HEK293T (cell line): ENCODE data around the gene ATP1B3.

Experiments used
- BHLHE40 ChIP-seq: fragments of 450-650 bp; IDR thresholded peaks from 2 replicates; pipeline ENCODE4 v1.6.1; 2016; ENCODE audit warnings: mild to moderate bottlenecking, moderate library complexity, borderline replicate concordance
- CTBP1 ChIP-seq: fragments of 450-650 bp; IDR thresholded peaks from 2 replicates; pipeline ENCODE4 v1.6.1; 2016; ENCODE audit warnings: borderline replicate concordance
- ELF4 ChIP-seq: fragments of 450-650 bp; IDR thresholded peaks from 2 replicates; pipeline ENCODE4 v1.6.1; 2017; ENCODE audit warnings: antibody characterized with exemption
- FOXA1 ChIP-seq: fragments of 450-650 bp; IDR thresholded peaks from 2 replicates; pipeline ENCODE4 v1.6.1; 2016; ENCODE audit warnings: mild to moderate bottlenecking
- NFRKB ChIP-seq: fragments of 450-650 bp; IDR thresholded peaks from 2 replicates; pipeline ENCODE4 v1.6.1; 2016; ENCODE audit warnings: mild to moderate bottlenecking, moderate library complexity
- SP1 ChIP-seq: fragments of 450-650 bp; IDR thresholded peaks from 2 replicates; pipeline ENCODE4 v1.6.1; 2017
- TARDBP ChIP-seq: fragments of 450-650 bp; IDR thresholded peaks from 2 replicates; pipeline ENCODE4 v1.6.1; 2016
- TF ChIP-seq, protein P1 (sequence below): fragments of 450-650 bp; IDR thresholded peaks from 2 replicates; pipeline ENCODE4 v1.6.1; 2016

DNA sequence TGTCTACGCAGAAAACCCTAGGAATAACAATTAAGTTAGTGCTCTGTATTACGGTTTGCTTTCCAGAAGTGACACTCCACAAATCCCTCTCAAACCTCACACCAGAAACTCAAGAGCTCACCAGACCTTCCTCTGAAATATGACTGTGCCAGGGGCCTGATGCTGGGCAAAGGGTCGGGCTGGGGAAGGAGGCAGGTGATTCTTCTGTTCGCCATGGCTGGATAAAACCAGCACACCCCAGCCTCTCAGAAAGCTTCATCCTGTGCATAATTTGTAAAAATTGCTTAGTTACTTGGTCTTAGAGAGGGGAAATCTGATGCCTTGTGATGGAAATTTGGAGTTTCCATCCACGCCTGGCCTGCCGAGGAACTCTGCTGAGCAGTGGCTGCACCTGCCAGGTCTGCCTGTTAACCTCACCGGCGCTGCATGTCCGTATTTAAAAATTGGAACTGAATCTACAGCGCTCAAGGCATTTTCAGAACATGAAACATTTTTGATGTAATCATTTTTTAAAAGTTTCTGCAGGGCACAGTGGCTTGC is 22.7 kb upstream of the ATP1B3 start:
- no peak for TF ChIP-seq FOXA1
- no peak for TF ChIP-seq TARDBP
- no peak for TF ChIP-seq SP1
- no peak for TF ChIP-seq CTBP1
- TF ChIP-seq BHLHE40 = no peak
- TF ChIP-seq, protein P1, sequence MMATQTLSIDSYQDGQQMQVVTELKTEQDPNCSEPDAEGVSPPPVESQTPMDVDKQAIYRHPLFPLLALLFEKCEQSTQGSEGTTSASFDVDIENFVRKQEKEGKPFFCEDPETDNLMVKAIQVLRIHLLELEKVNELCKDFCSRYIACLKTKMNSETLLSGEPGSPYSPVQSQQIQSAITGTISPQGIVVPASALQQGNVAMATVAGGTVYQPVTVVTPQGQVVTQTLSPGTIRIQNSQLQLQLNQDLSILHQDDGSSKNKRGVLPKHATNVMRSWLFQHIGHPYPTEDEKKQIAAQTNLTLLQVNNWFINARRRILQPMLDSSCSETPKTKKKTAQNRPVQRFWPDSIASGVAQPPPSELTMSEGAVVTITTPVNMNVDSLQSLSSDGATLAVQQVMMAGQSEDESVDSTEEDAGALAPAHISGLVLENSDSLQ = no peak
- TF ChIP-seq NFRKB = no peak
- TF ChIP-seq ELF4 = no peak
